ENCODE data around the gene ASZ1. TPM values are rescaled to one million over a fixed set of nuclear protein-coding genes. Genes with fewer than 3 reads are reported as not detected.

The ASZ1 gene
- total RNA-seq, 3 donors from 2014 or later (not counting 1 experiment from before 2014, with no cell fraction given): not detected

- H3K9me3 ChIP-seq (ENCODE audit: control insufficient read depth, insufficient read depth, low read length): no peaks in the 10 kb centered on the region
- H3K36me3 ChIP-seq (ENCODE audit: control insufficient read depth, insufficient read depth, low read length): no peaks in the 10 kb centered on the region
- H3K4me3 ChIP-seq (ENCODE audit: low read length): no peak overlapping the region
- no peak overlapping the region for H3K27ac ChIP-seq (ENCODE audit: low read length)
- H3K27me3 ChIP-seq (ENCODE audit: control insufficient read depth, insufficient read depth, low read length): no peaks in the 10 kb centered on the region
- Mint-ChIP-seq H3K4me3 (no peak overlapping the region), H3K36me3 (peaks cover 6% of the 10 kb centered on the region), H3K4me1 (no peaks in the 10 kb centered on the region), H3K27me3 (ENCODE audit: low read depth in 2 of 2) (no peaks in the 10 kb centered on the region), H3K27ac (no peak overlapping the region), H3K9me3 (peaks cover 12% of the 10 kb centered on the region in 2 donors)
- TF ChIP-seq CTCF (IDR thresholded peaks at IDR 0.05): no peak
- intact Hi-C loops (cut with micrococcal nuclease): no loop called here
- whole genome bisulfite sequencing (ENCODE audit: insufficient coverage): no CpG with 5 or more reads among the region's 1 CpG
- no peak for DNase-seq
- no peaks in the 10 kb centered on the region for H3K4me1 ChIP-seq (ENCODE audit: control insufficient read depth, insufficient read depth, low read length)
- no peak for ATAC-seq
Observed at GRCh38 chr7:117386110-117386706, 41.1 kb downstream of the ASZ1 start.

- peaks cover 10 to 12% of the 10 kb centered on the region in 2 donors for H3K9me3 Mint-ChIP-seq
- H3K4me3 Mint-ChIP-seq: no peak overlapping the region
- Histone ChIP-seq H3K9me3 (ENCODE audit: control insufficient read depth, insufficient read depth, low read length) (no peaks in the 10 kb centered on the region), H3K27me3 (ENCODE audit: control insufficient read depth, insufficient read depth, low read length) (no peaks in the 10 kb centered on the region), H3K4me3 (ENCODE audit: low read length) (no peak overlapping the region), H3K27ac (ENCODE audit: low read length) (no peak overlapping the region), H3K36me3 (ENCODE audit: control insufficient read depth, insufficient read depth, low read length) (no peaks in the 10 kb centered on the region), H3K4me1 (ENCODE audit: control insufficient read depth, insufficient read depth, low read length) (no peaks in the 10 kb centered on the region)
- intact Hi-C loops (cut with micrococcal nuclease): no loop called here
- no peak for TF ChIP-seq CTCF (IDR thresholded peaks at IDR 0.05)
- 88% methylated on average over 4 of the region's 6 CpGs for whole genome bisulfite sequencing (ENCODE audit: insufficient coverage)
- DNase-seq (no peak), ATAC-seq (no peak)
- no peaks in the 10 kb centered on the region for H3K27me3 Mint-ChIP-seq (ENCODE audit: low read depth in 2 of 2)
- H3K4me1 Mint-ChIP-seq: no peaks in the 10 kb centered on the region
- H3K27ac Mint-ChIP-seq: no peak overlapping the region
- peaks cover 6% of the 10 kb centered on the region for H3K36me3 Mint-ChIP-seq
Observed at GRCh38 chr7:117385363-117386109, 41.8 kb downstream of the ASZ1 start.

- peaks cover 6% of the 10 kb centered on the region for H3K36me3 Mint-ChIP-seq
- 83% methylated on average over 3 of the region's 5 CpGs for WGBS (ENCODE audit: insufficient coverage)
- Histone ChIP-seq H3K36me3 (ENCODE audit: control insufficient read depth, insufficient read depth, low read length) (no peaks in the 10 kb centered on the region), H3K4me1 (ENCODE audit: control insufficient read depth, insufficient read depth, low read length) (no peaks in the 10 kb centered on the region), H3K27me3 (ENCODE audit: control insufficient read depth, insufficient read depth, low read length) (no peaks in the 10 kb centered on the region), H3K27ac (ENCODE audit: low read length) (no peak overlapping the region), H3K9me3 (ENCODE audit: control insufficient read depth, insufficient read depth, low read length) (no peaks in the 10 kb centered on the region), H3K4me3 (ENCODE audit: low read length) (no peak overlapping the region)
- ATAC-seq: no peak
- no peaks in the 10 kb centered on the region for H3K4me1 Mint-ChIP-seq
- H3K27me3 Mint-ChIP-seq (ENCODE audit: low read depth in 2 of 2): no peaks in the 10 kb centered on the region
- peaks cover 10% of the 10 kb centered on the region in 2 donors for H3K9me3 Mint-ChIP-seq
- no peak overlapping the region for H3K27ac Mint-ChIP-seq
- DNase-seq: no peak
- no peak overlapping the region for H3K4me3 Mint-ChIP-seq
- TF ChIP-seq CTCF (IDR thresholded peaks at IDR 0.05): no peak
- intact Hi-C loops (cut with micrococcal nuclease): no loop called here
Observed at GRCh38 chr7:117384688-117385362, 42.5 kb downstream of the ASZ1 start.
